Endodermal cell (in vitro differentiated cells): Measurements from ENCODE around the gene RBM27. TPM values are rescaled to one million over a fixed set of nuclear protein-coding genes. Genes with fewer than 3 reads are reported as not detected.

Experiments
- DNase-seq: peaks from one replicate; pipeline ENCODE4 v3.0.0-alpha.2; 2017
- H3K27ac ChIP-seq: 2 replicates; pipeline ENCODE4 v1.5.1; 2013; ENCODE audit warnings: mild to moderate bottlenecking, low read depth, low read length, moderate library complexity
- H3K27me3 ChIP-seq: 2 replicates; pipeline ENCODE4 v1.6.1; 2013; ENCODE audit warnings: mild to moderate bottlenecking, low read length, moderate library complexity; ENCODE audit not compliant: insufficient read depth, control insufficient read depth, poor library complexity, severe bottlenecking
- H3K36me3 ChIP-seq: 2 replicates; pipeline ENCODE4 v1.7.0; 2013; ENCODE audit warnings: mild to moderate bottlenecking, low read length, moderate library complexity; ENCODE audit not compliant: control insufficient read depth, insufficient read depth
- H3K4me1 ChIP-seq: one replicate; pipeline ENCODE4 v1.7.0; 2013; ENCODE audit warnings: low read length; ENCODE audit not compliant: control insufficient read depth, insufficient read depth
- H3K4me3 ChIP-seq: 2 replicates; pipeline ENCODE4 v1.5.1; 2013; ENCODE audit warnings: mild to moderate bottlenecking, low read length, moderate library complexity
- H3K9ac ChIP-seq: 2 replicates; pipeline ENCODE4 v1.6.1; 2013; ENCODE audit warnings: mild to moderate bottlenecking, low read length, moderate library complexity; ENCODE audit not compliant: poor library complexity, severe bottlenecking; ENCODE audit errors: extremely low read depth
- H3K9me3 ChIP-seq: 2 replicates; pipeline ENCODE4 v1.6.1; 2013; ENCODE audit warnings: mild to moderate bottlenecking, low read length, moderate library complexity; ENCODE audit not compliant: control insufficient read depth
- H3K27ac Mint-ChIP-seq: 2 replicates; pipeline ENCODE4 v1.8.0; 2020; ENCODE audit warnings: mixed read lengths
- H3K27me3 Mint-ChIP-seq: 2 replicates; pipeline ENCODE4 v1.8.0; 2021; ENCODE audit warnings: mild to moderate bottlenecking, mixed read lengths; ENCODE audit not compliant: insufficient read depth
- H3K36me3 Mint-ChIP-seq: 2 replicates; pipeline ENCODE4 v1.8.0; 2020; ENCODE audit warnings: low read depth, mixed read lengths
- H3K4me1 Mint-ChIP-seq: 2 replicates; pipeline ENCODE4 v1.8.0; 2020; ENCODE audit warnings: mixed read lengths
- H3K4me3 Mint-ChIP-seq: 2 replicates; pipeline ENCODE4 v1.8.0; 2020; ENCODE audit warnings: mild to moderate bottlenecking, moderate library complexity, mixed read lengths
- H3K9me3 Mint-ChIP-seq: 2 replicates; pipeline ENCODE4 v1.8.0; 2020; ENCODE audit warnings: mild to moderate bottlenecking, mixed read lengths
- WGBS, 2 experiments: methylation state at CpG; one replicate each; pipeline versions ENCODE4 v1.1.5 to v1.1.7; 2013; ENCODE audit warnings: missing lambda C conversion rate in 2 of 2, mixed read lengths in 1 of 2; ENCODE audit not compliant: insufficient coverage in 1 of 2, insufficient read length in 1 of 2; 5-methylcytosine and 5-hydroxymethylcytosine counted together
- total RNA-seq, 2 donors: library from RNA; stranded (reverse); fragmentation: NEBNext Ultra II Directional in 1 of 2; extraction: Animal tissue kit (Norgen Biotek cat#: 25700) in 1 of 2; gene quantifications; 2 replicates in 1 of 2; 3 replicates in 1 of 2; pipeline ENCODE4 v1.2.1, GENCODE V29; 2021
- TF ChIP-seq, protein P1 (sequence below): fragments of 200-600 bp; sonication (generic); conservative IDR thresholded peaks from 2 replicates; pipeline ENCODE4 v1.5.0; 2021; ENCODE audit warnings: antibody characterized with exemption, mild to moderate bottlenecking

RBM27 gene
- total RNA-seq, 2 donors from 2014 or later, result 26.9 to 30.9 TPM

GRCh38 chr5:146218168-146218567 lies 14.8 kb downstream of the RBM27 start:
- H3K36me3 Mint-ChIP-seq, result peaks cover 21% of the 10 kb centered on the region
- no peaks in the 10 kb centered on the region for H3K4me1 ChIP-seq
- H3K4me1 Mint-ChIP-seq, result no peaks in the 10 kb centered on the region
- no peaks in the 10 kb centered on the region for H3K27me3 ChIP-seq
- no peaks in the 10 kb centered on the region for H3K27me3 Mint-ChIP-seq
- peaks cover 21% of the 10 kb centered on the region for H3K36me3 ChIP-seq
- H3K4me3 Mint-ChIP-seq, result no peak overlapping the region
- no peak overlapping the region for H3K9ac ChIP-seq
- no peak overlapping the region for H3K27ac Mint-ChIP-seq
- no peaks in the 10 kb centered on the region for H3K9me3 ChIP-seq
- 90 to 94% methylated on average over 2 of the region's 2 CpGs for WGBS, 2 experiments
- no peak for DNase-seq
- no peak overlapping the region for H3K27ac ChIP-seq
- H3K4me3 ChIP-seq, result no peak overlapping the region
- H3K9me3 Mint-ChIP-seq, result no peaks in the 10 kb centered on the region
- TF ChIP-seq, protein P1, sequence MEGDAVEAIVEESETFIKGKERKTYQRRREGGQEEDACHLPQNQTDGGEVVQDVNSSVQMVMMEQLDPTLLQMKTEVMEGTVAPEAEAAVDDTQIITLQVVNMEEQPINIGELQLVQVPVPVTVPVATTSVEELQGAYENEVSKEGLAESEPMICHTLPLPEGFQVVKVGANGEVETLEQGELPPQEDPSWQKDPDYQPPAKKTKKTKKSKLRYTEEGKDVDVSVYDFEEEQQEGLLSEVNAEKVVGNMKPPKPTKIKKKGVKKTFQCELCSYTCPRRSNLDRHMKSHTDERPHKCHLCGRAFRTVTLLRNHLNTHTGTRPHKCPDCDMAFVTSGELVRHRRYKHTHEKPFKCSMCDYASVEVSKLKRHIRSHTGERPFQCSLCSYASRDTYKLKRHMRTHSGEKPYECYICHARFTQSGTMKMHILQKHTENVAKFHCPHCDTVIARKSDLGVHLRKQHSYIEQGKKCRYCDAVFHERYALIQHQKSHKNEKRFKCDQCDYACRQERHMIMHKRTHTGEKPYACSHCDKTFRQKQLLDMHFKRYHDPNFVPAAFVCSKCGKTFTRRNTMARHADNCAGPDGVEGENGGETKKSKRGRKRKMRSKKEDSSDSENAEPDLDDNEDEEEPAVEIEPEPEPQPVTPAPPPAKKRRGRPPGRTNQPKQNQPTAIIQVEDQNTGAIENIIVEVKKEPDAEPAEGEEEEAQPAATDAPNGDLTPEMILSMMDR, result no peak

GRCh38 chr5:146219243-146219642 lies 15.8 kb downstream of the RBM27 start:
- H3K36me3 Mint-ChIP-seq, result peaks cover 25% of the 10 kb centered on the region

GRCh38 chr5:146221234-146221633 lies 17.8 kb downstream of the RBM27 start:
- H3K27me3 ChIP-seq, result no peaks in the 10 kb centered on the region
- 83 to 96% methylated on average over 2 to 3 of the region's 3 CpGs for WGBS, 2 experiments
- H3K36me3 Mint-ChIP-seq, result peaks cover 38% of the 10 kb centered on the region
- TF ChIP-seq, protein P1, result no peak
- H3K36me3 ChIP-seq, result peaks cover 44% of the 10 kb centered on the region
- H3K9me3 Mint-ChIP-seq, result no peaks in the 10 kb centered on the region
- H3K4me3 ChIP-seq, result no peak overlapping the region
- no peak overlapping the region for H3K9ac ChIP-seq
- H3K27ac ChIP-seq, result no peak overlapping the region
- no peak overlapping the region for H3K4me3 Mint-ChIP-seq
- H3K27me3 Mint-ChIP-seq, result no peaks in the 10 kb centered on the region
- no peak overlapping the region for H3K27ac Mint-ChIP-seq
- no peaks in the 10 kb centered on the region for H3K4me1 Mint-ChIP-seq
- no peaks in the 10 kb centered on the region for H3K9me3 ChIP-seq
- DNase-seq, result no peak
- H3K4me1 ChIP-seq, result no peaks in the 10 kb centered on the region

More at GRCh38 chr5:146219243-146219642, 15.8 kb downstream of the RBM27 start:
- no peak overlapping the region for H3K4me3 Mint-ChIP-seq
- Histone ChIP-seq H3K27ac (no peak overlapping the region), H3K4me3 (no peak overlapping the region), H3K4me1 (no peaks in the 10 kb centered on the region), H3K9ac (no peak overlapping the region), H3K36me3 (peaks cover 30% of the 10 kb centered on the region), H3K27me3 (no peaks in the 10 kb centered on the region), H3K9me3 (no peaks in the 10 kb centered on the region)
- H3K27ac Mint-ChIP-seq, result no peak overlapping the region
- no peaks in the 10 kb centered on the region for H3K27me3 Mint-ChIP-seq
- H3K4me1 Mint-ChIP-seq, result no peaks in the 10 kb centered on the region
- no peak for DNase-seq
- TF ChIP-seq, protein P1, result no peak
- no peaks in the 10 kb centered on the region for H3K9me3 Mint-ChIP-seq
